OCI-LY1 (cell line): ENCODE data around the gene PTPRO.

Experiments used
- EZH2 ChIP-seq: fragments of 200-600 bp; sonication (generic), shearing (Covaris generic); IDR thresholded peaks from 2 replicates; pipeline ENCODE4 v1.8.0; 2017; ENCODE audit warnings: borderline replicate concordance, mixed run types, mild to moderate bottlenecking, antibody characterized with exemption, low read length, moderate library complexity, mixed read lengths
- TF ChIP-seq, protein P1 (sequence below): fragments of 200-600 bp; sonication (generic), shearing (Covaris generic); IDR thresholded peaks from 2 replicates; pipeline ENCODE4 v1.5.1; 2017; ENCODE audit warnings: mild to moderate bottlenecking, antibody characterized with exemption, low read length, moderate library complexity, mixed read lengths

DNA sequence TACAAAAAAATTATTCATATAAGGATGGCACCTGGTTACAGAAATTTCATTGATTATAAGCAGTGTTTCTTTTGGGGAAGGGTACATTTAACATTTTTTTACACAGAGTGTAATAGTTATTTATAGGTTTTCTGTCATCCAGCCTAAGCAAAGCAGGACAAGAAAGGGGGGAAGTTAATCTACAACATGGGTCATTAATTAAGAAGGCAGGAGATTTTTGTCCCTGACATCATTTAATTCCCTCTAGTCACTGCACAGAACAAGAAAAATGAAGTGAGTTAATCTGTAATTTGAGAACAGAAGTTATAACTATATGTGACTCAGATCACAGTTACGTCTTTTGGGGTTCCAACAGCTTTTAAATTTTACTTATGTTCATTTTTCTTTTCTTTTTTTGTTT, 173.4 kb downstream of the PTPRO start:
- TF ChIP-seq, protein P1, sequence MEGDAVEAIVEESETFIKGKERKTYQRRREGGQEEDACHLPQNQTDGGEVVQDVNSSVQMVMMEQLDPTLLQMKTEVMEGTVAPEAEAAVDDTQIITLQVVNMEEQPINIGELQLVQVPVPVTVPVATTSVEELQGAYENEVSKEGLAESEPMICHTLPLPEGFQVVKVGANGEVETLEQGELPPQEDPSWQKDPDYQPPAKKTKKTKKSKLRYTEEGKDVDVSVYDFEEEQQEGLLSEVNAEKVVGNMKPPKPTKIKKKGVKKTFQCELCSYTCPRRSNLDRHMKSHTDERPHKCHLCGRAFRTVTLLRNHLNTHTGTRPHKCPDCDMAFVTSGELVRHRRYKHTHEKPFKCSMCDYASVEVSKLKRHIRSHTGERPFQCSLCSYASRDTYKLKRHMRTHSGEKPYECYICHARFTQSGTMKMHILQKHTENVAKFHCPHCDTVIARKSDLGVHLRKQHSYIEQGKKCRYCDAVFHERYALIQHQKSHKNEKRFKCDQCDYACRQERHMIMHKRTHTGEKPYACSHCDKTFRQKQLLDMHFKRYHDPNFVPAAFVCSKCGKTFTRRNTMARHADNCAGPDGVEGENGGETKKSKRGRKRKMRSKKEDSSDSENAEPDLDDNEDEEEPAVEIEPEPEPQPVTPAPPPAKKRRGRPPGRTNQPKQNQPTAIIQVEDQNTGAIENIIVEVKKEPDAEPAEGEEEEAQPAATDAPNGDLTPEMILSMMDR: no peak
- no peak for TF ChIP-seq EZH2
